ENCODE data around the gene ONECUT2.
"Not testable (repeated sequence)": the region's sequence is repeated elsewhere in the genome, so short reads cannot be mapped to it uniquely, and the experiment has no call there.

ONECUT2 gene

DNA sequence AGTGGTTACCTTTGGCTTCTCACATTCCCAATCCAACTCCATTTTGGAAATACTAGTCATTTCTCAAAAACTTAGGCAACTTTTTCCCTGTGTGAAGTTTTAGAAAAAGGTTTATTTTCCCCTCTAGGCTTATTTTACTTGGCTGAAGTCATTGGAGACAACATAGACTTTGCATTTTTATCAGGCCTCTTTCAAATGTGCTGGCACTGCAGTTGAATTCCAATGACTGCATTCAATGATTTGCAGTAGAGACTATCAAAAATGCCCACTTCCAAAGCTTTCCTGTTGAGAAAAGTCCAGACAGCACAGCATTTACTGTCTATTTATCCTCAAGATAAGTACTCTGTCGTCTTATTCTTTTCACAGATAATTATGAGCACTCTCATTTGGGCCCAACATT is 70.1 kb downstream of the ONECUT2 start:
- H3K79me2 ChIP-seq (ENCODE audit: low read length) = no peaks in the 10 kb centered on the region
- TF ChIP-seq EZH2phosphoT487 (IDR thresholded peaks at IDR 0.05; ENCODE audit: low read depth) = no peak
- TF ChIP-seq, protein P1, sequence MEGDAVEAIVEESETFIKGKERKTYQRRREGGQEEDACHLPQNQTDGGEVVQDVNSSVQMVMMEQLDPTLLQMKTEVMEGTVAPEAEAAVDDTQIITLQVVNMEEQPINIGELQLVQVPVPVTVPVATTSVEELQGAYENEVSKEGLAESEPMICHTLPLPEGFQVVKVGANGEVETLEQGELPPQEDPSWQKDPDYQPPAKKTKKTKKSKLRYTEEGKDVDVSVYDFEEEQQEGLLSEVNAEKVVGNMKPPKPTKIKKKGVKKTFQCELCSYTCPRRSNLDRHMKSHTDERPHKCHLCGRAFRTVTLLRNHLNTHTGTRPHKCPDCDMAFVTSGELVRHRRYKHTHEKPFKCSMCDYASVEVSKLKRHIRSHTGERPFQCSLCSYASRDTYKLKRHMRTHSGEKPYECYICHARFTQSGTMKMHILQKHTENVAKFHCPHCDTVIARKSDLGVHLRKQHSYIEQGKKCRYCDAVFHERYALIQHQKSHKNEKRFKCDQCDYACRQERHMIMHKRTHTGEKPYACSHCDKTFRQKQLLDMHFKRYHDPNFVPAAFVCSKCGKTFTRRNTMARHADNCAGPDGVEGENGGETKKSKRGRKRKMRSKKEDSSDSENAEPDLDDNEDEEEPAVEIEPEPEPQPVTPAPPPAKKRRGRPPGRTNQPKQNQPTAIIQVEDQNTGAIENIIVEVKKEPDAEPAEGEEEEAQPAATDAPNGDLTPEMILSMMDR (IDR thresholded peaks at IDR 0.05; ENCODE audit: low read depth, low read length) = no peak
- no peaks in the 10 kb centered on the region for H3K9me3 ChIP-seq (ENCODE audit: insufficient read depth, low read length)
- H3K27me3 ChIP-seq (ENCODE audit: low read depth, low read length) = peaks cover 29% of the 10 kb centered on the region
- H3K27ac ChIP-seq (ENCODE audit: low read length) = no peak overlapping the region
- no peaks in the 10 kb centered on the region for H4K20me1 ChIP-seq (ENCODE audit: insufficient read depth, low read length)
- H3K4me2 ChIP-seq (ENCODE audit: low read length) = no peak overlapping the region
- no peak overlapping the region for H2AFZ ChIP-seq (ENCODE audit: low read depth, low read length)
- no peaks in the 10 kb centered on the region for H3K4me1 ChIP-seq (ENCODE audit: low read length)
- H3K9ac ChIP-seq (ENCODE audit: low read length) = no peak overlapping the region
- H3K36me3 ChIP-seq (replicated peaks; ENCODE audit: low read depth, low read length) = no peaks in the 10 kb centered on the region
- no peak overlapping the region for H3K4me3 ChIP-seq (ENCODE audit: low read length)

DNA sequence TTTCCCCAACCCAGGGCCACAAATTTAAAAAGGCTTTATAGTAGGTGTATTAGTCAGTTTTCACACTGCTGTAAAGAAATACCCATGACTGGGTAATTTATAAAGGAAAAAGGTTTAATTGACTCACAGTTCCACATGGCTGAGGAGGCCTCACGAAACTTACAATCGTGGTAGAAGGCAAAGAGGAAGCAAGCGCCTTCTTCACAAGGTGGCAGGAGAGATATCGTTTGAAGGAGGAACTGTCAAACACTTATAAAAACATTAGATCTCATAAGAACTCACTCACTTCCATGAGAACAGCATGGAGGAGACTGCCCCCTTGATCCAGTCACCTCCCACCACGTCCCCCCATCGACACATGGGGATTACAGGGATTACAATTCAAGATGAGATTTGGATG is 80.9 kb downstream of the ONECUT2 start:
- no peaks in the 10 kb centered on the region for H4K20me1 ChIP-seq (ENCODE audit: insufficient read depth, low read length)
- no peaks in the 10 kb centered on the region for H3K79me2 ChIP-seq (ENCODE audit: low read length)
- H3K9me3 ChIP-seq (ENCODE audit: insufficient read depth, low read length) = 0 out of 2 replicates have a peak, but pooled peaks cover 3% of the 10 kb centered on the region
- no peak overlapping the region for H2AFZ ChIP-seq (ENCODE audit: low read depth, low read length)
- H3K36me3 ChIP-seq (replicated peaks; ENCODE audit: low read depth, low read length) = no peaks in the 10 kb centered on the region
- H3K4me3 ChIP-seq (ENCODE audit: low read length) = no peak overlapping the region
- TF ChIP-seq, protein P1 (IDR thresholded peaks at IDR 0.05; ENCODE audit: low read depth, low read length) = no peak
- TF ChIP-seq EZH2phosphoT487 (IDR thresholded peaks at IDR 0.05; ENCODE audit: low read depth) = no peak
- no peak overlapping the region for H3K4me2 ChIP-seq (ENCODE audit: low read length)
- no peak overlapping the region for H3K9ac ChIP-seq (ENCODE audit: low read length)
- H3K27me3 ChIP-seq (ENCODE audit: low read depth, low read length) = no peaks in the 10 kb centered on the region
- no peak overlapping the region for H3K27ac ChIP-seq (ENCODE audit: low read length)
- H3K4me1 ChIP-seq (ENCODE audit: low read length) = no peaks in the 10 kb centered on the region

DNA sequence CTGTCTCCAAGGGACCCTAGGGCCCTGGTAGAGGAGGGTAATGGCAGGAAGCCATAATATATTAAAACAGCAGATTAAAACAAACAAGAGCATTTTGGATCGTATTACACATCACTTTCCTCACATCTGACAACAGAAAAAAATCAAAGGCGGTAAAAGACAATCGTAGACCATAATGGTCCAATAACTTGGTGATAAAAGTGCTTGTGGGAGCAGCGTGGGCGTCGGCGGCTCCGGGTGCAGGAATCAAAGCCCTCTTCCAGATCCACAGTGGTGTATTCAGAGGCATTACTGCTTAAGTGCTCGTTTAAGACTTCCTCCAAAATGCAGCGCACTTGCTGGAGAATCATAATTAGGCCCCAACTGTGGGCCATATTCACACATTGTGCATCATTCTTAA is 83.4 kb downstream of the ONECUT2 start:
- Histone ChIP-seq H3K27me3 (ENCODE audit: low read depth, low read length) (no peaks in the 10 kb centered on the region), H3K27ac (ENCODE audit: low read length) (no peak overlapping the region)
- TF ChIP-seq, protein P1 (IDR thresholded peaks at IDR 0.05; ENCODE audit: low read depth, low read length) = no peak
- no peak for TF ChIP-seq EZH2phosphoT487 (IDR thresholded peaks at IDR 0.05; ENCODE audit: low read depth)

DNA sequence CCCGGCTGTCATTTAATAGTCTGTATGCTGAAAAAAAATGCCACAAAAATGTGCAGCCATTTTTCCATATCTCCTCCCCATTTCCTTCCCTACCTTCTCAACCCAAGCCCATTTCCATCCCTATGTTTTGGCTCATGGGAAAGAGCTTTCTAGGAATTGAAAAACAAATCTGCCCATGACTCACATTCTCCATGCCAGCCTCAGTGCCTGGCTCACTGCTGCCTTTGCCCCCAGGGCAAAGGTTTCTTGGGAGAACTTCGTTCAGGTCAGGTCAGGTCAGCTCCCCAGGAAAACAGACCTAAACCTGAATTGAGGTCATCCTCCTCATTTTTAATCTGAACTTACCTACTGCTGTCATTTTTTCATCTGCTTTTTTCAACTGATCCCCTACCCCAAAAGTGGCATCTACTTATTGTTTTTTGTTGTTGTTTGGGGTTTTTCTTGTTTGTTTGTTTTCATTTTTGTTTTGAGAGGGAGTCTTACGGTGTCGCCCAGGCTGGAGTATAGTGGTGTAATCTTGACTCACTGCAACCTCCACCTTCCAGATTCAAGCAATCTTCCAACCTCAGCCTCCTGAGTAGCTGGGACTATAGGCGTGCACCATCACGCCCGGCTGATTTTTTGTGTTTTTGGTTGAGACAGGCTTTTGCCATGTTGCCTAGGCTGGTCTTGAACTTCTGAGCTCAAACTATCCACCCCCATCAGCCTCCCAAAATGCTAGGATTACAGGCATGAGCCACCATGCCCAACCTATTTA is 84.7 kb downstream of the ONECUT2 start:
- Histone ChIP-seq H3K79me2 (ENCODE audit: low read length) (no peaks in the 10 kb centered on the region), H2AFZ (ENCODE audit: low read depth, low read length) (no peak overlapping the region), H3K27me3 (ENCODE audit: low read depth, low read length) (no peaks in the 10 kb centered on the region), H3K4me2 (ENCODE audit: low read length) (no peak overlapping the region), H3K4me1 (ENCODE audit: low read length) (peaks cover 21% of the 10 kb centered on the region), H3K9ac (ENCODE audit: low read length) (no peak overlapping the region), H3K4me3 (ENCODE audit: low read length) (no peak overlapping the region), H4K20me1 (ENCODE audit: insufficient read depth, low read length) (no peaks in the 10 kb centered on the region), H3K36me3 (replicated peaks; ENCODE audit: low read depth, low read length) (no peaks in the 10 kb centered on the region), H3K9me3 (ENCODE audit: insufficient read depth, low read length) (0 out of 2 replicates have a peak, but pooled peaks cover 4% of the 10 kb centered on the region), H3K27ac (ENCODE audit: low read length) (no peak overlapping the region)
- TF ChIP-seq EZH2phosphoT487 (IDR thresholded peaks at IDR 0.05; ENCODE audit: low read depth) = no peak
- TF ChIP-seq, protein P1 (IDR thresholded peaks at IDR 0.05; ENCODE audit: low read depth, low read length) = no peak

More for the DNA sequence above, 83.4 kb downstream of the ONECUT2 start:
- Histone ChIP-seq H3K79me2 (ENCODE audit: low read length) (no peaks in the 10 kb centered on the region), H3K9ac (ENCODE audit: low read length) (no peak overlapping the region), H3K4me2 (ENCODE audit: low read length) (no peak overlapping the region), H4K20me1 (ENCODE audit: insufficient read depth, low read length) (no peaks in the 10 kb centered on the region), H2AFZ (ENCODE audit: low read depth, low read length) (no peak overlapping the region), H3K4me1 (ENCODE audit: low read length) (peaks cover 10% of the 10 kb centered on the region), H3K4me3 (ENCODE audit: low read length) (no peak overlapping the region), H3K9me3 (ENCODE audit: insufficient read depth, low read length) (0 out of 2 replicates have a peak, but pooled peaks cover 3% of the 10 kb centered on the region), H3K36me3 (replicated peaks; ENCODE audit: low read depth, low read length) (no peaks in the 10 kb centered on the region)

DNA sequence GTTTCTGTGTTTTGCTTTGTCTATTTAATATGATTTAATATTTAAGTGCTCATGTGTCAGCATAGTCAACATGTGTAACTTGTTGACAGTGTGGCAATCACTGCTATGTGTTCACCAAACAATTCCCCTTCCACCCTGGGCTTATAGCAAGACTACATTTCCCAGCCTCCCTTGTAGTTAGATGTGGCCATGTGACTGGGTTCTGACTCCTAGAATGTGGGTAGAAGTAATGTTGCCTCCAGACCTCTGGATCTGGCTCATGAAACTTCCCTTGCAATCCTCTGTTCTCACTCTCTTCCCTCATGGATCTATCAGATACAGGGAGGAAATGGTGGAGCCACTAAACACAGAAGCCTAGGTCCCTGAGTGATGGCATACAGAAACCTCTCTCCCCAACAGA is 87.2 kb downstream of the ONECUT2 start:
- H3K4me1 ChIP-seq (ENCODE audit: low read length) = peaks cover 21% of the 10 kb centered on the region
- H3K4me3 ChIP-seq (ENCODE audit: low read length); H3K4me2 ChIP-seq (ENCODE audit: low read length); H3K9ac ChIP-seq (ENCODE audit: low read length); H3K79me2 ChIP-seq (ENCODE audit: low read length); H3K27ac ChIP-seq (ENCODE audit: low read length); H3K27me3 ChIP-seq (ENCODE audit: low read depth, low read length); H4K20me1 ChIP-seq (ENCODE audit: insufficient read depth, low read length); H3K9me3 ChIP-seq (ENCODE audit: insufficient read depth, low read length); H3K36me3 ChIP-seq (replicated peaks; ENCODE audit: low read depth, low read length); H2AFZ ChIP-seq (ENCODE audit: low read depth, low read length): not testable (repeated sequence)
